Cerebellar cortex (tissue), 1 donor: ENCODE data around the gene ARHGEF3.

Source experiments
- DNase-seq: peaks from one replicate; pipeline ENCODE4 v3.0.0-alpha.2; 2015; ENCODE audit warnings: low spot score

Gene ARHGEF3

DNA sequence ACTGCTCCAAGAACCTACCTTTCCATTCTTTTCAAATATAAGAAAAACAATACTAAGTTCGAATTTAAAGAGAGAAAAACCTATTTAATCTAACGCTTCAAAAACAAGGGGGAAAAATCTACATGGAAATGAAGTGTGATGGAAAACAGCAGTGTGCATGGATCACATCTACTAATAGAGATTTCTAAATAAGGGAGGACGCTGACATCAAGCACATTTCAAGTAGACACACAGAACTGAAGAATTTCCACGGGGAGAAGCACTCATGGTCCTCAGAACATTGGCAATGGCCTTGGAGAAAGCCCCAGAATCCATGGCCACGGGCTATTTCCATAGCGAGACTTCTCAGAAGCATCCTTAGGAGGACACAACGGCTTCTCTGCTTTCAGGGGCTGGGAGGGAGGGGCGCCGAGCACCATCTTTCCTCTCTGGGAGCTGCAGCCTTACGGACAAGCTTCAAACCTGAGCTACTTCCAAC, 119.7 kb downstream of the ARHGEF3 start:
- DNase-seq, result no peak

DNA sequence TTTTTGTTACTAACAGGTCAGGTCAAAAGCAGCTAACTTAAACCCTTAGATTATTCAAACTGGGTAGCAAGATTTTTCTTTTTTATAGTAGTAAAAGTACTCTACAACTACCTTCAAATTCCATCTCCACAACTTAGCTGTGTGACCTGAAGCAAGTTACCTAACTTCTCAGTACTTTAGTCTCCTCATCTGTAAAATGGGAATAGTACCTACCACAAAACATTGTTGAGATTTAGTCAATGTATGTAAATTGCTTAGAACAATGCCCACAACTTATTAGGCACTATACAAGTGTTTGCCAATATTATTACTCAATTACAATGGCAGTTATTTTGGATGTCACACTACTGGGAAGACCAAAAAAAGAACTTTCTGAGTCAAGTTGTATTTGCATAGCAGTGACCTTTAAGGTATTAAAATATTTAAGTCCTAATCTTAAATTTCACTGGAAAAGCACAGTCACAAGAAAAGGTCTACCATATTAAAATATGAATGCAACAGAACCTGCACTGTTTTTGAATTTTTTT, 121.6 kb downstream of the ARHGEF3 start:
- no peak for DNase-seq
